MM.1S (cell line): Measurements from ENCODE around the gene PGBD5.

Experiments used
- DNase-seq: peaks from one replicate; pipeline ENCODE4 v3.0.0-alpha.2; 2015
- H2AFZ ChIP-seq: fragments of 300-600 bp; sonication (generic); 2 replicates; pipeline ENCODE4 v1.6.0; 2016; ENCODE audit warnings: antibody characterized with exemption, low read length
- H3F3A ChIP-seq: fragments of 300-600 bp; sonication (generic); 2 replicates; pipeline ENCODE4 v1.6.1; 2016; ENCODE audit warnings: mild to moderate bottlenecking, antibody characterized with exemption, low read length, moderate library complexity, mixed read lengths; ENCODE audit not compliant: insufficient read depth
- H3K27ac ChIP-seq: fragments of 300-600 bp; sonication (generic); 2 replicates; pipeline ENCODE4 v1.5.1; 2016; ENCODE audit warnings: mild to moderate bottlenecking, low read length
- H3K27me3 ChIP-seq: fragments of 300-600 bp; sonication (generic); replicated peaks from 2 replicates; pipeline ENCODE4 v1.6.0; 2016; ENCODE audit warnings: low read length; ENCODE audit not compliant: insufficient read depth
- H3K36me3 ChIP-seq: fragments of 300-600 bp; sonication (generic); replicated peaks from 2 replicates; pipeline ENCODE4 v1.6.1; 2016; ENCODE audit warnings: mild to moderate bottlenecking, low read length, mixed read lengths; ENCODE audit not compliant: insufficient read depth
- H3K4me1 ChIP-seq: fragments of 300-600 bp; sonication (generic); 2 replicates; pipeline ENCODE4 v1.6.1; 2016; ENCODE audit warnings: low read length, mixed read lengths
- H3K4me2 ChIP-seq: fragments of 300-600 bp; sonication (generic); 2 replicates; pipeline ENCODE4 v1.6.0; 2016; ENCODE audit warnings: low read depth, low read length
- H3K4me3 ChIP-seq: fragments of 300-600 bp; sonication (generic); 2 replicates; pipeline ENCODE4 v1.5.1; 2016; ENCODE audit warnings: low read length, mixed read lengths
- H3K79me2 ChIP-seq: fragments of 300-600 bp; sonication (generic); 2 replicates; pipeline ENCODE4 v1.6.1; 2016; ENCODE audit warnings: mixed run types, low read length, mixed read lengths
- H3K9ac ChIP-seq: fragments of 300-600 bp; sonication (generic); 2 replicates; pipeline ENCODE4 v1.6.1; 2016; ENCODE audit warnings: low read length, mixed read lengths
- H3K9me2 ChIP-seq: fragments of 300-600 bp; sonication (generic); replicated peaks from 2 replicates; pipeline ENCODE4 v1.6.1; 2016; ENCODE audit warnings: mild to moderate bottlenecking, low read length, mixed read lengths; ENCODE audit not compliant: insufficient read depth
- H3K9me3 ChIP-seq: fragments of 300-600 bp; sonication (generic); replicated peaks from 2 replicates; pipeline ENCODE4 v1.6.1; 2016; ENCODE audit warnings: mild to moderate bottlenecking, low read length, mixed read lengths; ENCODE audit not compliant: insufficient read depth
- H4K20me1 ChIP-seq: fragments of 300-600 bp; sonication (generic); 2 replicates; pipeline ENCODE4 v1.6.1; 2016; ENCODE audit warnings: mild to moderate bottlenecking, low read length, moderate library complexity, mixed read lengths; ENCODE audit not compliant: insufficient read depth
- EZH2 ChIP-seq: fragments of 300-600 bp; sonication (generic); optimal IDR thresholded peaks from 2 replicates; pipeline ENCODE3; 2017; ENCODE audit warnings: low read depth, mild to moderate bottlenecking, antibody characterized with exemption, low read length, mixed read lengths
- EZH2phosphoT487 ChIP-seq: fragments of 300-600 bp; sonication (generic); IDR thresholded peaks from 2 replicates; pipeline ENCODE4 v1.6.1; 2018; ENCODE audit warnings: antibody characterized with exemption, low read length
- TF ChIP-seq, protein P1 (sequence below): fragments of 300-600 bp; sonication (generic); IDR thresholded peaks from 2 replicates; pipeline ENCODE4 v1.5.1; 2016; ENCODE audit warnings: antibody characterized with exemption, low read length, mixed read lengths

The PGBD5 gene

DNA sequence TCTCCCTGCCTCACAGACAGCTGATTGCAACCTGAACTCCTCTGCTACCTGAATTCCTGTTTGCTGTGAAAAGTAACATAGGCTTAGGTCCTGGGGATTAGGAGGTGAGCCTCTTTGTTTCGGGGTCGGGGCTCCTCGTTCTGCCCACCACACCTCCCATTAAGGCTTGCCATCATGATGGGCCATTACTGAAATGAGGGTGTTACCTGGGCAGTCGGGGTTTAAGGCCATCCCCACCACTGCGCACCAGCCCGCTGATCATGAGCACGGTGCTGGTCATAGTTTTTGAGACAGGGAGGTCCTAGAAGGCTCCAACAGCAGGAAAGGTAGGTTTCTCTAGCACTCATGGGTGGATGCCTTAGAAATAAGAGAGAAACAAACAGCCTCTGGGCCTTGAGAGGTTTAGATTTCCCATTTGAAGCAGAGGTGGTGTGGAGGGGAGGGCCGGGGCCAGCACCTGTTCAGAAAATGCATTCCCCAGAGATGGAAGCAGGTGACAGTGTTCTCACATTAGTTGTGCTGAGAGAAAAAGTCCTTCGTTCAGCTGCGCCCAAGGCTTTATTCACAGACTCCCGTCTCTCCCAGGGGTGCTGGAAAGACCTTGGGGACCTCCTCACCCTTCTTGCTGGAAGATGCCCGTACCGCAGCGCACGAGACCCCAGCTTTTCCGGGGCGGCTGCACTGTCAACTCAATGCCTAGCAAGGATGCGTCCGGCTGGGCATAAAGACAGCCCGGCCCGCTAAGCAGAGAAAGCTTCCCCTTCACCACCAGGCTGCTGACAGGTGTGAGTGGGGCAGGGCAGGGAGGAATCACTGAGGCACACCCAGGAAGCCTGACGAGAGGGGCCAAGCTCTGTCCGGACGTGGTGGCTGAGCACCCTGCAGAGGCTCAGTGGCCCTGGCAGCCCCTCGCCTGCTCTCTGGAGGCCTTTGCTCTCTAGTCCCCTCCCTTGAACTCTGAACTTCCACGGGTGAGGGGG, 125.5 kb downstream of the PGBD5 start:
- DNase-seq = no peak
- no peaks in the 10 kb centered on the region for H3K27me3 ChIP-seq
- no peak overlapping the region for H3K4me2 ChIP-seq
- H3K9me2 ChIP-seq = no peaks in the 10 kb centered on the region
- H3K36me3 ChIP-seq = no peaks in the 10 kb centered on the region
- TF ChIP-seq EZH2phosphoT487 (no peak), EZH2 (no peak)
- TF ChIP-seq, protein P1, sequence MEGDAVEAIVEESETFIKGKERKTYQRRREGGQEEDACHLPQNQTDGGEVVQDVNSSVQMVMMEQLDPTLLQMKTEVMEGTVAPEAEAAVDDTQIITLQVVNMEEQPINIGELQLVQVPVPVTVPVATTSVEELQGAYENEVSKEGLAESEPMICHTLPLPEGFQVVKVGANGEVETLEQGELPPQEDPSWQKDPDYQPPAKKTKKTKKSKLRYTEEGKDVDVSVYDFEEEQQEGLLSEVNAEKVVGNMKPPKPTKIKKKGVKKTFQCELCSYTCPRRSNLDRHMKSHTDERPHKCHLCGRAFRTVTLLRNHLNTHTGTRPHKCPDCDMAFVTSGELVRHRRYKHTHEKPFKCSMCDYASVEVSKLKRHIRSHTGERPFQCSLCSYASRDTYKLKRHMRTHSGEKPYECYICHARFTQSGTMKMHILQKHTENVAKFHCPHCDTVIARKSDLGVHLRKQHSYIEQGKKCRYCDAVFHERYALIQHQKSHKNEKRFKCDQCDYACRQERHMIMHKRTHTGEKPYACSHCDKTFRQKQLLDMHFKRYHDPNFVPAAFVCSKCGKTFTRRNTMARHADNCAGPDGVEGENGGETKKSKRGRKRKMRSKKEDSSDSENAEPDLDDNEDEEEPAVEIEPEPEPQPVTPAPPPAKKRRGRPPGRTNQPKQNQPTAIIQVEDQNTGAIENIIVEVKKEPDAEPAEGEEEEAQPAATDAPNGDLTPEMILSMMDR = no peak
- no peak overlapping the region for H2AFZ ChIP-seq
- H3K4me3 ChIP-seq = no peak overlapping the region
- H3K9ac ChIP-seq = no peak overlapping the region
- H3K9me3 ChIP-seq = no peaks in the 10 kb centered on the region
- no peaks in the 10 kb centered on the region for H3K4me1 ChIP-seq
- H3F3A ChIP-seq = no peaks in the 10 kb centered on the region
- no peaks in the 10 kb centered on the region for H4K20me1 ChIP-seq
- H3K79me2 ChIP-seq = no peaks in the 10 kb centered on the region
- no peak overlapping the region for H3K27ac ChIP-seq

DNA sequence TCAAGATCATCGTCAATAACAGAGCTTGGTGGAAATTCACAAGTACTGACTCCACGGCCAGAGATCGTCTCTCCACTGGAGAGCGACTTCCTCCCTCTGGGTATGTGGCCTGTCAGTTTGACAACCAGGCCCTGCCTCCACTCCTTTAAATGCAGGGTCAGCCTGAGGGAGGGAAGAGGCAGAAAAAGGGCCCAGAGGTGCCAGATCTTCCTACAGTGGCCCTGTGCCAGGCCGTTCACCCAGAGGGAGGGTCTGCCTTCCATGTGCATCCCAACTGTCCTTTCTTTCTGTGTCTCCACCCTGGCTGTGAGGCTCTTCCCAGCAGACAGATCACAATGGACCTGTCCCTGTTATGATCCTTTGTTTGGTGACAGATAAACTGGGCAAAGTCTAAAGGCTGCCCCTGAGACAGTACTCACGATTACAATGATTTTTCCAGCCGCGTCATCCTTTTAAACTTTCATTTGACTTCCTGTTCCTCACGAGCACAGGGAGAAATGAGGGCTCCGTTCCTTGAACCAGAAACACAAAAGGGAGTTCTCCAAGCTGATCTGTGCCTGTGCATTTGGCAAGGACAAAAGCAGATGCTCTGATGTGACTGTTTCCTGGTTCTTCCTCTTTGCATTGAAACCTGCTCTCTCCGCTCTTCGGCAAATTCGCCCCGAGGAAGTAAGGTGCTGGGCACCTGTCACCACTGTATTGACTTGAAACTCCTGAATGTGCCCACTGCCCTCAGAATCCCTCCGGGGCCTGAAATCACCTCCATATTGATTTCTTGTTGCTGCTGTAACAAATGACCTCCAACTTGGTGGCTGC, 126.7 kb downstream of the PGBD5 start:
- Histone ChIP-seq H3K27me3 (no peaks in the 10 kb centered on the region), H3F3A (no peaks in the 10 kb centered on the region), H3K27ac (no peak overlapping the region), H3K4me2 (no peak overlapping the region), H3K4me1 (no peaks in the 10 kb centered on the region), H3K9me3 (no peaks in the 10 kb centered on the region), H3K9me2 (no peaks in the 10 kb centered on the region), H3K9ac (no peak overlapping the region), H4K20me1 (no peaks in the 10 kb centered on the region), H3K4me3 (no peak overlapping the region), H2AFZ (no peak overlapping the region), H3K36me3 (no peaks in the 10 kb centered on the region), H3K79me2 (no peaks in the 10 kb centered on the region)
- no peak for DNase-seq
- TF ChIP-seq EZH2 = no peak
- TF ChIP-seq, protein P1 = no peak
- no peak for TF ChIP-seq EZH2phosphoT487

DNA sequence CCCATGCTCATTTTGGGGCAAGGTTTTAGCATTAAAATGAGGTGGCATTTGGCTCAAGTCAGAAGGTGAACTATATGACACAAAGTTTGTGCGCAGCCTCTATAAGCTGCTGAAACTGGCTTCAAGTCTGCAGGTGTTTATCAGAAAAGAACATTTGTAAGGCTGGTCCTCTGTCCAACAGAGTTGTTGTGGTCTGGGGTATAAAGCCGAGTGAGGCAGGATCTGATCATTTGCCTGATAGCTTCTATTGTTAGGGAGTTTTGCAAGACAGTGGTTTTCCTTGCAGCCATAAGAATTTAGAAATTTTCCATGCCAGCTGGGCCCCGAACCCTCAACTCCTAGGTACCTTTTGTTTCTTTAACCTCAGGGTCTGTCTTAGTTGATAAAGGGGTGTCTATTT, 130.8 kb downstream of the PGBD5 start:
- Histone ChIP-seq H3K9me2 (no peaks in the 10 kb centered on the region), H3K27me3 (no peaks in the 10 kb centered on the region), H3F3A (no peaks in the 10 kb centered on the region), H4K20me1 (no peaks in the 10 kb centered on the region), H3K36me3 (no peaks in the 10 kb centered on the region), H3K4me3 (no peak overlapping the region), H3K4me1 (no peaks in the 10 kb centered on the region), H2AFZ (no peak overlapping the region), H3K79me2 (no peaks in the 10 kb centered on the region), H3K4me2 (no peak overlapping the region), H3K27ac (no peak overlapping the region), H3K9ac (no peak overlapping the region), H3K9me3 (no peaks in the 10 kb centered on the region)
- TF ChIP-seq, protein P1 = no peak
- no peak for TF ChIP-seq EZH2phosphoT487
- no peak for DNase-seq
